Measurements from ENCODE around the gene CCNJ.
A peak's percentile ranks its signal among the peaks of the same experiment; 100 is the strongest.

The CCNJ gene

GRCh38 chr10:96077156-96077555 lies 33.8 kb downstream of the CCNJ start:
- Histone ChIP-seq H3K27me3 (replicated peaks in 2 of 5; ENCODE audit: control insufficient read depth in 4 of 5, insufficient read depth in 5 of 5, low read length in 4 of 5) (no peaks in the 10 kb centered on the region), H3K36me3 (ENCODE audit: control insufficient read depth in 4 of 4, insufficient read depth in 4 of 4, low read length in 3 of 4) (peaks cover 0 to 2% (median 0%) of the 10 kb centered on the region in 4 experiments), H3K4me1 (ENCODE audit: control extremely low read depth in 1 of 4, control insufficient read depth in 4 of 4, insufficient read depth in 4 of 4, low read length in 3 of 4) (no peaks in the 10 kb centered on the region), H3K27ac (ENCODE audit: insufficient read depth in 1 of 2, low read depth in 1 of 2, low read length in 2 of 2, poor library complexity in 1 of 2, severe bottlenecking in 2 of 2) (no peak overlapping the region), H3K4me3 (ENCODE audit: control insufficient read depth in 1 of 7, extremely low read depth in 1 of 7, insufficient read depth in 4 of 7, low read depth in 2 of 7, low read length in 6 of 7) (no peak overlapping the region), H3K9me3 (ENCODE audit: control extremely low read depth in 1 of 5, control insufficient read depth in 4 of 5, insufficient read depth in 2 of 5, low read depth in 1 of 5, low read length in 4 of 5) (no peaks in the 10 kb centered on the region)
- ChIA-PET POLR2A (no interaction called here), CTCF (interaction anchor here (1.4 kb wide), 1 partner anchor 12 kb away, joined by 4 read pairs; no protein-coding TSS in a partner anchor)
- WGBS (ENCODE audit: insufficient coverage) = no CpG with 5 or more reads among the region's 3 CpGs
- DNase-seq = no peak

DNA sequence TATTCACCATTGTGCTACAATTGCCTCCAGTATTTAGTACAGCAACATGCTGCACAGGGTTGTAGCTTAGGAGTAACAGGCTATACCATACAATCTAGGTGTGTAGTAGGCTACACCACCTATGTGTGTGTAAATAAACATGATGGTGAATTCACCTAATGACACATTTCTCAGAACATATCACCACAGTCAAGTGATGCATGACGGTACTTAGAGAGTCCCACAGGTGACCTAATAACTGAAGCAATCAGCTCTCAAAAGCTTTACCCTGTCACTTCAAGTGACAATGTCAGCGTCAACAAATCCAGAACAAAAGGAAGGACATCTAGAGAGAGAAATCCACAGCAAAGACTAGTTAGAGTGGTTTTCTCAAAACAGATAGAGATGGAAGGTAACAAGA lies 38.8 kb downstream of the CCNJ start:
- Histone ChIP-seq H3K9me3 (ENCODE audit: control extremely low read depth in 1 of 5, control insufficient read depth in 4 of 5, insufficient read depth in 2 of 5, low read depth in 1 of 5, low read length in 4 of 5) (no peaks in the 10 kb centered on the region), H3K27ac (ENCODE audit: insufficient read depth in 1 of 2, low read depth in 1 of 2, low read length in 2 of 2, poor library complexity in 1 of 2, severe bottlenecking in 2 of 2) (no peak overlapping the region), H3K36me3 (ENCODE audit: control insufficient read depth in 4 of 4, insufficient read depth in 4 of 4, low read length in 3 of 4) (peaks cover 0 to 2% (median 0%) of the 10 kb centered on the region in 4 experiments), H3K27me3 (replicated peaks in 2 of 5; ENCODE audit: control insufficient read depth in 4 of 5, insufficient read depth in 5 of 5, low read length in 4 of 5) (no peaks in the 10 kb centered on the region), H3K4me3 (ENCODE audit: control insufficient read depth in 1 of 7, extremely low read depth in 1 of 7, insufficient read depth in 4 of 7, low read depth in 2 of 7, low read length in 6 of 7) (no peak overlapping the region), H3K4me1 (ENCODE audit: control extremely low read depth in 1 of 4, control insufficient read depth in 4 of 4, insufficient read depth in 4 of 4, low read length in 3 of 4) (no peaks in the 10 kb centered on the region)
- ChIA-PET CTCF (interaction anchor here (1.3 kb wide), 1 partner anchor 23 kb away, joined by 3 read pairs; no protein-coding TSS in a partner anchor), POLR2A (no interaction called here)
- WGBS (ENCODE audit: insufficient coverage) = 71% methylated on average over 2 of the region's 2 CpGs
- no peak for DNase-seq

- no peak overlapping the region for H3K4me3 ChIP-seq (ENCODE audit: control insufficient read depth in 1 of 7, extremely low read depth in 1 of 7, insufficient read depth in 4 of 7, low read depth in 2 of 7, low read length in 6 of 7)
- H3K4me1 ChIP-seq (ENCODE audit: control extremely low read depth in 1 of 4, control insufficient read depth in 4 of 4, insufficient read depth in 4 of 4, low read length in 3 of 4) = no peaks in the 10 kb centered on the region
- ChIA-PET POLR2A (no interaction called here), CTCF (interaction anchor here (1.3 kb wide), 1 partner anchor 24 kb away, joined by 3 read pairs; no protein-coding TSS in a partner anchor)
- H3K36me3 ChIP-seq (ENCODE audit: control insufficient read depth in 4 of 4, insufficient read depth in 4 of 4, low read length in 3 of 4) = peaks cover 0 to 2% (median 0%) of the 10 kb centered on the region in 4 experiments
- H3K27me3 ChIP-seq (replicated peaks in 2 of 5; ENCODE audit: control insufficient read depth in 4 of 5, insufficient read depth in 5 of 5, low read length in 4 of 5) = no peaks in the 10 kb centered on the region
- WGBS (ENCODE audit: insufficient coverage) = 100% methylated on average over 1 of the region's 1 CpG
- no peaks in the 10 kb centered on the region for H3K9me3 ChIP-seq (ENCODE audit: control extremely low read depth in 1 of 5, control insufficient read depth in 4 of 5, insufficient read depth in 2 of 5, low read depth in 1 of 5, low read length in 4 of 5)
- DNase-seq = no peak
- H3K27ac ChIP-seq (ENCODE audit: insufficient read depth in 1 of 2, low read depth in 1 of 2, low read length in 2 of 2, poor library complexity in 1 of 2, severe bottlenecking in 2 of 2) = no peak overlapping the region
These were observed 39.4 kb downstream of the CCNJ start for GRCh38 chr10:96082748-96083147.

GRCh38 chr10:96089116-96089515 lies 45.7 kb downstream of the CCNJ start:
- Histone ChIP-seq H3K4me3 (ENCODE audit: control insufficient read depth in 1 of 7, extremely low read depth in 1 of 7, insufficient read depth in 4 of 7, low read depth in 2 of 7, low read length in 6 of 7) (peak overlapping the region in 3 of 7 experiments; percentile 88 to 99 (median 98)), H3K9me3 (ENCODE audit: control extremely low read depth in 1 of 5, control insufficient read depth in 4 of 5, insufficient read depth in 2 of 5, low read depth in 1 of 5, low read length in 4 of 5) (peaks cover 2 to 18% (median 6%) of the 10 kb centered on the region in 5 experiments), H3K27me3 (replicated peaks in 2 of 5; ENCODE audit: control insufficient read depth in 4 of 5, insufficient read depth in 5 of 5, low read length in 4 of 5) (peaks cover 0 to 25% (median 9%) of the 10 kb centered on the region in 5 experiments), H3K36me3 (ENCODE audit: control insufficient read depth in 4 of 4, insufficient read depth in 4 of 4, low read length in 3 of 4) (no peaks in the 10 kb centered on the region), H3K27ac (ENCODE audit: insufficient read depth in 1 of 2, low read depth in 1 of 2, low read length in 2 of 2, poor library complexity in 1 of 2, severe bottlenecking in 2 of 2) (no peak overlapping the region), H3K4me1 (ENCODE audit: control extremely low read depth in 1 of 4, control insufficient read depth in 4 of 4, insufficient read depth in 4 of 4, low read length in 3 of 4) (peaks cover 0 to 9% (median 6%) of the 10 kb centered on the region in 4 experiments)
- no CpG with 5 or more reads among the region's 2 CpGs for WGBS (ENCODE audit: insufficient coverage)
- DNase-seq = peak in 2 of 3 donors; percentile 1 to 7
- ChIA-PET POLR2A (interaction anchor here (1.9 kb wide), 2 partner anchors 41 to 45 kb away, joined by 7 to 17 read pairs; partner anchors contain the start of genes CCNJ and ZNF518A), CTCF (interaction anchor here (1.3 to 1.8 kb wide), 2 partner anchors 12 to 41 kb away, joined by 4 to 7 read pairs; partner anchors contain the start of gene ZNF518A)

DNA sequence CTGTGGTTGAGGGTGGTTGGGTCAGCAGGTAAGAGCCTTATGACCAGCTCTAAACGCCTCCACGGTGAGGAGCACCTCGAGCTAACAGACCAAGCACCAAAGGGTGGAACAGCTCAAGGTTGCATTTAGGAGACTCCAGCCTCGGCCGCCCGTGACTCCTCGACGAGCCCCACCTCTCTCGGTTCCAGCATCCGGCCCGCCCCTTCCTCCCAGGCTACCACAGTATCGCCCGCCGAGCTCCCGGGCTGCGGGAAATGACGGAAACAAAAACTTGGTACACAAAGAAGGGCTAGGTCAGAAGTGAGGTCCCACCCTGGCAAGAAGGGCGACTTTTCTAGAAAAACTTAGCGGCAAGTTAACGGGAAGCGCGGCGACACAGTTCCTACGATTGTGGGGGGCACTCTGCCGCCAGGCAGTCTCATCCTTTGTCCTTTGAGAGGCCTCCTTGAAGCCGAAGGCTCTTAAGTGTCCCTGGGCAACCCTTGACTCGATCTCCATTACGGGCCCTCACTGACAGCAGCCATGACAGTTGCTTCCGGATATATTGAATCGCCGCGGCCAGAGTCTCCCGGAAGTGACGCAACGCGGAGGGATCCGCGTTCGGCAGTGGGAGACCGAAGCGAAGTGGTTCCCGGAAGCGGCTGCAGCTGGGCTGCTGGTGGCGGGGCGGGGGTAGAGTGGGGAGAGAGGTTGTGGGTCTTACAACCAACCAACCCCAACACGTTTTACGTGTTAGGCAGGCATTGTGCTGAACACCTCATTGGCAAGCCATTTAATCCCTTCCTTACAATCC lies 46.5 kb downstream of the CCNJ start:
- H3K9me3 ChIP-seq (ENCODE audit: control extremely low read depth in 1 of 5, control insufficient read depth in 4 of 5, insufficient read depth in 2 of 5, low read depth in 1 of 5, low read length in 4 of 5) = peaks cover 2 to 18% (median 6%) of the 10 kb centered on the region in 5 experiments
- under 1% methylated on average over 36 of the region's 47 CpGs for WGBS (ENCODE audit: insufficient coverage)
- DNase-seq = peak; percentile 98
- H3K36me3 ChIP-seq (ENCODE audit: control insufficient read depth in 4 of 4, insufficient read depth in 4 of 4, low read length in 3 of 4) = no peaks in the 10 kb centered on the region
- CTCF ChIA-PET = interaction anchor here (1.3 to 1.8 kb wide), 2 partner anchors 13 to 40 kb away, joined by 4 to 7 read pairs; partner anchors contain the start of gene ZNF518A
- H3K27ac ChIP-seq (ENCODE audit: insufficient read depth in 1 of 2, low read depth in 1 of 2, low read length in 2 of 2, poor library complexity in 1 of 2, severe bottlenecking in 2 of 2) = peak overlapping the region; percentile 95 to 97
- H3K27me3 ChIP-seq (replicated peaks in 2 of 5; ENCODE audit: control insufficient read depth in 4 of 5, insufficient read depth in 5 of 5, low read length in 4 of 5) = peaks cover 0 to 30% (median 9%) of the 10 kb centered on the region in 5 experiments
- POLR2A ChIA-PET = interaction anchor here (1.2 to 1.9 kb wide), 3 partner anchors 40 to 126 kb away, joined by 3 to 17 read pairs (median 7); partner anchors contain the start of genes CCNJ and ZNF518A
- peak overlapping the region; percentile 82 to 99 (median 93) for H3K4me3 ChIP-seq (ENCODE audit: control insufficient read depth in 1 of 7, extremely low read depth in 1 of 7, insufficient read depth in 4 of 7, low read depth in 2 of 7, low read length in 6 of 7)
- H3K4me1 ChIP-seq (ENCODE audit: control extremely low read depth in 1 of 4, control insufficient read depth in 4 of 4, insufficient read depth in 4 of 4, low read length in 3 of 4) = peaks cover 0 to 9% (median 6%) of the 10 kb centered on the region in 4 experiments

- Histone ChIP-seq H3K4me1 (ENCODE audit: control extremely low read depth in 1 of 4, control insufficient read depth in 4 of 4, insufficient read depth in 4 of 4, low read length in 3 of 4) (peaks cover 0 to 9% (median 6%) of the 10 kb centered on the region in 4 experiments), H3K9me3 (ENCODE audit: control extremely low read depth in 1 of 5, control insufficient read depth in 4 of 5, insufficient read depth in 2 of 5, low read depth in 1 of 5, low read length in 4 of 5) (peaks cover 2 to 20% (median 6%) of the 10 kb centered on the region in 5 experiments), H3K4me3 (ENCODE audit: control insufficient read depth in 1 of 7, extremely low read depth in 1 of 7, insufficient read depth in 4 of 7, low read depth in 2 of 7, low read length in 6 of 7) (peak overlapping the region in 6 of 7 experiments; percentile 86 to 99 (median 94)), H3K27me3 (replicated peaks in 2 of 5; ENCODE audit: control insufficient read depth in 4 of 5, insufficient read depth in 5 of 5, low read length in 4 of 5) (peaks cover 0 to 33% (median 12%) of the 10 kb centered on the region in 5 experiments), H3K27ac (ENCODE audit: insufficient read depth in 1 of 2, low read depth in 1 of 2, low read length in 2 of 2, poor library complexity in 1 of 2, severe bottlenecking in 2 of 2) (peak overlapping the region; percentile 95 to 97), H3K36me3 (ENCODE audit: control insufficient read depth in 4 of 4, insufficient read depth in 4 of 4, low read length in 3 of 4) (no peaks in the 10 kb centered on the region)
- DNase-seq = no peak
- 90% methylated on average over 9 of the region's 9 CpGs for WGBS (ENCODE audit: insufficient coverage)
- ChIA-PET POLR2A (interaction anchor here (1.2 to 1.9 kb wide), 3 partner anchors 40 to 126 kb away, joined by 3 to 17 read pairs (median 7); partner anchors contain the start of genes CCNJ and ZNF518A), CTCF (interaction anchor here (1.8 kb wide), 1 partner anchor 39 kb away, joined by 7 read pairs; the partner anchor contains the start of gene ZNF518A)
These were observed 47.0 kb downstream of the CCNJ start for GRCh38 chr10:96090463-96090800.
